Loucy (cell line): Measurements from ENCODE around the gene CERS6.

ENCODE experiments used
- CTCF ChIP-seq: fragments of 200-600 bp; sonication (generic); conservative IDR thresholded peaks from 2 replicates; pipeline ENCODE4 v1.5.1; 2014; ENCODE audit warnings: mild to moderate bottlenecking, antibody characterized with exemption, low read length
- EZH2phosphoT487 ChIP-seq: fragments of 200-600 bp; IDR thresholded peaks from 2 replicates; pipeline ENCODE4 v1.6.1; 2018; ENCODE audit warnings: antibody characterized with exemption, mild to moderate bottlenecking, moderate library complexity, borderline replicate concordance

DNA sequence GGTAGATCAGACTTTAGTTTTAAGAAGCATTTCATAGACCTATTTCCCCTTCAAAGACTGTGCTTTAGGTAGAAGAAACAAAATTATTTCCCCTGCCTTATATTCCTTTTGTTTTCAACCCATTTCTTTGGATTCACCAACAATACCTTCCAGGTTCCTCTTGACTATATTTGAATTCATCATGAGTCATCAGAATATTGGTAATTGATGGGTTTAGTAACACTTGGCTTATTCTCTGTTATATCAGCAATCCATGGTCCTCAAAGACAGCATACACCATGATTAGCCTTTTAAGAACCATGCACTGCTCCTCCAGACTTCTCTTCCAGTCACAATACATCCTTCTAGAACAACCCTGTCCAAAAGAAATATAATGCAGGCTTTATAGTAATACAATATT is 263.4 kb downstream of the CERS6 start:
- no peak for TF ChIP-seq CTCF
- TF ChIP-seq EZH2phosphoT487 = no peak
